Fibroblast of peridontal ligament (primary cell): ENCODE data around the gene NBDY.

Experiments
- DNase-seq: peaks from one replicate; pipeline ENCODE4 v3.0.0-alpha.2; 2010; ENCODE audit errors: extremely low read depth

Gene NBDY

DNA sequence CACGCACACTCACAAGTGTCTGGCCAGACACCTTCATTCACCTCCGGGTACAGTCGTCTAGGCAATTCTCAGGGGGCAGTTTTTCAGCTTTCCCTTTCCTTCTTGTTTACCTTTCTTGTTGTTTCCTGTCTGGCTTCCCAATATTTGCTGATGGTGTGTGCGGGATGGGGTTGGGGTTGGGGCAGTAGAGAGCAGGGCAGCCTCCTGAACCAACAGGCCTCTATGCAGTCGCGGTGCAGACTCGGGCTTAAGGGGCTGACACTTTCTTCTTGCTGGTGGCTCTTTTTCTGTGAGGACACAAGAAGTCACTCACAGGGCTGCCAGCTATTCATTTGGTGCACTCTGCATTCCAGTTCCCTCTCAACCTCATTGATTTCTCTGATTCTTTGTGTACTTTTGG, 56.4 kb downstream of the NBDY start:
- DNase-seq, result no peak

DNA sequence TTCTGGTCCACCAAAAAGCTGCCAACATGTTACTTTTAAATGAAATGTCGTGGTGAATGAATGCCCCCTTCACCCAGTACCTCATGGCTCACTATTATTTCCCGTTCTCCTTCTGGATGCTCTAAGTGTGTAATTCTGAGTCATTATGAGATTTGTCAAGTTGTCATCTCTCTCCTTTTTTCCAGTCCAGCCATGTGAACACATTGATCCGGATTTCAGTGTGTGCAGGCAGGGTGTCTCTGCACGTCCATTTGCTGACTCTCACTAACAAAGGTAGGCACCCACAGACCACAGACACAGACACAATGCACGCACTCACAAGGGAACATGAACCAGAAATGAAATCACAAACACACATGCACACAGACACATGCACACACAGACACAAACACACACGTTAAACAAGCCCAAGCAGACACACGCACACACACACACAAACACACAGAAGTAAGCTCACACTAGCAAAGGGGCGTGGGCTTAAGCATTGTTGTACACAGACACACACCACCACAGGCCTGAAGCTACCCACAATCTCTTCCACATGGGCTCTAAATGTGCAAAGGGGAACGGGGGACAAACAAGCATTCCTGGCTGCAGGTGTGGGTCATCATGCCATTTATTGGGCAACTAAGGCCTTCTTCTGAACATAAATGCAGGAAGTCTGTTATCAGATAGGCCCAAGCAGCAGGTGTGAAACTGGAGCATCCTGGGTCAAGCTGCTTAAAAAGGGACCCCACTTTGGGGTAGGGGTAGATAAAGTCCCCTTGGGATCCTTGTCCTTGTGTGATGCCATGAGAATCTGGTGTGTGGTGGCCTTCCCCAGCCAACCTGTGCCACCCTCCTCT, 58.1 kb downstream of the NBDY start:
- no peak for DNase-seq

DNA sequence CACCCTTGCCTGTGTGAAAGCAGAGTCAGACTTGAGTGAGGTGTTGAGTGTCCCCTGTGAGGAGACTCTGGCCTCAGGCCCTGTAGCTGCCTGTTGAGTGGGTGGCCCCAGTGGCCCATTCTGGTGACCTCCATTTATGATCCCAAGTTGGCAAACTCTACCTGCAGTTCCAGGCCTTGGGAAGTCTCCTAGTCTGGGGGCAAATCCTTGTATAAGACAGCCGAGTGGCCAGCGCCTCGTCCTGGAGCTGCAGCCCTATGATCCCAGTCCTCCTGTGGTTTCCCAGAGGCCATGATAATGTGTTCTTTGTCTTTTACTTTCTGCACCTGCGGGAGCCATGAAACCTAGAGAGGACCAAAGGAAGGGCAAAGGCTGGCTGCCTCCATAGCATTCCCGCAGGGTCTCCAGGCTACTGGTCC, 58.7 kb downstream of the NBDY start:
- no peak for DNase-seq

DNA sequence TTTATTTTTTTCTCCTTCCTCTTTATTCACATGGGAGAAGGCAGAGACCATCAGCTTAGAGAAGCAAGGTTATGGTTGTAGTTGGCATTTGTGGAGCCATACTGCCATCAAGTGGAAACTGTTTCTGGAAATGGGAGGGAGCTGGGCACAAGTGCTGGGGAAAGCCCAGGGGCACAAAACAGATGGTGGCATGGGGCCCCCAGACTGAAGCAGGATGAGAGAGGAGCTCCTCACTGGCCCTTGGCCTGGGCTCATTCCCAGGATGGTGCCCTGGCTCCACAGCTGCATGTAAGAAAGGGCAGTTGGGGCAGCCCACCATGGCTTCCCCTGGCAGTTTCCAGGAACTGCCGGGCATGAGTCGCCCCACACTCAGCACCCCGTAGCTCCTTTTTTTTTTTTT, 59.2 kb downstream of the NBDY start:
- no peak for DNase-seq

DNA sequence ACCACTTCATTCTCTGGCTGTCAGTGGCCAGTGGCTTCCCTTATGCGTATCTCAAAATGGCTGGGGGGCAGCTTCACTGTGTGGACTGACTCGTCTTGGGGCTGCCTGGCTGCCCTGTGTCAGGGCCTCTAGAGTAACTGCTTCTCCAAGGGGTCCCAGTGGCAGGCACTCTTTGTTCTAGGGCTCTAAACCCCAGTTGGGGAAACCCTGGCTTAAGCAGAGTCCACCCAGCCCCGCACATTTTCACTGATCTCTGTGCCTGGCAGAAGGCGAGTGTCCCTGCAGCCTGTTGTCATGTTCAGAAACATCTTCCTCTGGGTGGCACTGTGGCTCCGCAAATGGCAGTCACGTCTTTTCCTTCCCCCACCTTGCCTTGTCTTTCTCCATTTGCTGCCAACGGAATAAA, 59.7 kb downstream of the NBDY start:
- DNase-seq, result peak; percentile 45

DNA sequence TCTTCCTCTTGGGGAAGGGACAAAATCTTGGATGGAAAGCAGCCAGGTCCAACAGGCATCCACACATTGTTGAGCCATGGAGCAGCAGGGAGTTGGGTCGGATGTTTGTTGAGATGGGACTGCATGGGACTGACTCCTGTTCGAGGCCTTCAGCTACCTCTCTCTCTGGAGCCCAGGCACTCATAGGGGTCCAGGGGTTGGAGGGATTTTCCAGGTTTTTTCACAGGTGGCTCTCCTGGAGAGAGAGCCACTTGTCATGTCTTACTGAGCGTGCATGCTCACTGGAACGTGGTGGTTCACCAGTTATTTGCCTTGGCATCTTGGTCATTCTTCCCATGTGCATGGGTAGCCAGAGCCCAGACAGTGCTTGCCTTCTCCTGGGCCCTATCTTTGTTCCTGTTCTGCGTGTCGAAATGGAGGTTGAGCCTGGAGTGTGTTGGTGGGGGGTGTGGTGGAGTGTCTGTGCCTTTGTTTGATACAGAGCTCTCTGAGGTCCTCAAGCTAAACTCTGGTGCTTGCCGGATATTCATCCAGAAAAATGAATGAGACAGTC, 60.6 kb downstream of the NBDY start:
- DNase-seq, result no peak

DNA sequence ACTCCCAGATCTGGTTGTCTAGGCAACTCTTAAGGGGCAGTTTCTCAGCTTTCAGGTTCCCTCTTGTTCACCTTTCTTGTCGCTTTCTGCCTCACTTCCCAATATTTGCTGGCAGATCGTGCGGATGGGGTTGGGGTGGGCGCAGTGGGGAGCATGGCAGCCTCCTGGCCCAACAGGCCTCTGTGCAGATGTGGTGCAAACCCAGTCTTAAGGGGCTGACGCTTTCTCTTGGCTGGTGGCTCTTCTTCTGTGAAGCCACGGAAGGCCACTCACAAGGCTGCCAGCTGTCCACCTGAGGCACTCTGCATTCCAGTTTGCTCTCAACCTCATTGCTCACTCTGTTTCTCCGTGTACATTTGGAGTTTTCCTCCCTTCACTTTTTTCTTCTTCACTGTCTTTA, 61.7 kb downstream of the NBDY start:
- DNase-seq, result no peak

DNA sequence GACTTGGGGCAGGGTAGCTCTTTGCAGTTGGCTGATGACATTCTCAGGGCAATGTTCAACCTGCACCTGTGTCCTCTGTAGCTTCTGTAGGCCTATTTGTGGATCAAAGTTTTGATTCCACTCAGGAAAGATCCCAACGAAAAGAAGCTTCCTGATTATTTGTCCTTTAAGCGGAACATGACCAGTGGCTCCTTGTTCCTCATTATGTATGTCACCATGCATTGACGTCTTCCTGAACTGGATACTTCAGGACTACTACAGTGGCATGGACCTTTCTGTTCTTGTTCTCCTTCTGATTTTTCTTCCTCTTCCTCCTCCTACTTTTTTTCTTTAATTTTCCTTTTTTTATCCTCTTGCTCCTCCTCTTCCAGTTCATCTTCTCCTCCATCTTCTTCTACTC, 62.4 kb downstream of the NBDY start:
- no peak for DNase-seq

DNA sequence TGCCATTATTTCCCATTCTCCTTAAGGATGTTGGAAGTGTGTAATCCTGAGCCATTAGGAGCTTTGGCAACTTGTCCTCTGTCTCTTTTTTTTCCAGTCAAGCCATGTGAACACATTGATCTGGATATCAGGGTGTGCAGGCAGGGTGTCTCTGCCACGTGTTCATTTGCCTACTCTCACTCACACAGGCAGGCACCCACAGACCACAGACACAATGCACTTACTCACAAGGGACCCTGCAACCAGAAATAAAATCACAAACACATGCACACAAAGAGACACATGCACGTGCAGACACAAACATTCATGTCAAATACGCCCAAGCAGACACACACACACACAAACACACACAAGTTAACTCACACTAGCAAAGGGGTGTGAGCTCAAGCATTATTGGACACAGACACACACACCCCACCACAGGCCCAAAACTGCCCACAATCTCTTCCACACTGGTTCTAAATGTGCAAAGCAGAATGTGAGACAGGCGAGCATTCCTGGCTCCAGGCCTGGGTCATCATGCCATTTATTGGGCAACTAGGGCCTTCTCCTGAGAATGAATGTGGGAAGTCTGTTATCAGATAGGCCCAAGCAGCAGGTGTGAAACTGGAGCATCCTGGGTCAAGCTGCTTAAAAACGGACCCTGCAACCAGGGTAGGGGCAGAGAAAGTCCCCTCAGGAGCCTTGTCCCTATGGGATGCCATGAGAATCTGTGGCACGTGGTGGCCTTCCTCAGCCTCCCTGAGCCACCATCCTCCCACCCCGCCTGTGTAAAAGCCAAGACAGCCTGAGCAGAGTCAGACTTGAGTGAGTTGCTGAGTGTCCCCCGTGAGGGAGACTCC, 63.4 kb downstream of the NBDY start:
- DNase-seq, result no peak

DNA sequence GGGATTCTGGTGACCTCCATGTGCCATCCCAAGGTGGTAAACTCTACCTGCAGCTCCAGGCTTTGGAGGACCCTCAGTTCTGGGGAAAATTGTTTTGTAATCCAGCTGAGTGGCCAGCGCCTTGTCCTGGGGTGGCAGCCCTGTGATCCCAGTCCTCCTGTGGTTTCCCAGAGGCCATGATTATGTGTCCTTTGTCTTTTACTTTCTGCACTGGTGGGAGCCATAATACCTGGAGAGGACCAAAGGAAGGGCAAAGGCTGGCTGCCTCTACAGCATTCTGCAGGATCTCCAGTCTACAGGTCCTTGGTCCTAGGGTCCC, 64.0 kb downstream of the NBDY start:
- no peak for DNase-seq

DNA sequence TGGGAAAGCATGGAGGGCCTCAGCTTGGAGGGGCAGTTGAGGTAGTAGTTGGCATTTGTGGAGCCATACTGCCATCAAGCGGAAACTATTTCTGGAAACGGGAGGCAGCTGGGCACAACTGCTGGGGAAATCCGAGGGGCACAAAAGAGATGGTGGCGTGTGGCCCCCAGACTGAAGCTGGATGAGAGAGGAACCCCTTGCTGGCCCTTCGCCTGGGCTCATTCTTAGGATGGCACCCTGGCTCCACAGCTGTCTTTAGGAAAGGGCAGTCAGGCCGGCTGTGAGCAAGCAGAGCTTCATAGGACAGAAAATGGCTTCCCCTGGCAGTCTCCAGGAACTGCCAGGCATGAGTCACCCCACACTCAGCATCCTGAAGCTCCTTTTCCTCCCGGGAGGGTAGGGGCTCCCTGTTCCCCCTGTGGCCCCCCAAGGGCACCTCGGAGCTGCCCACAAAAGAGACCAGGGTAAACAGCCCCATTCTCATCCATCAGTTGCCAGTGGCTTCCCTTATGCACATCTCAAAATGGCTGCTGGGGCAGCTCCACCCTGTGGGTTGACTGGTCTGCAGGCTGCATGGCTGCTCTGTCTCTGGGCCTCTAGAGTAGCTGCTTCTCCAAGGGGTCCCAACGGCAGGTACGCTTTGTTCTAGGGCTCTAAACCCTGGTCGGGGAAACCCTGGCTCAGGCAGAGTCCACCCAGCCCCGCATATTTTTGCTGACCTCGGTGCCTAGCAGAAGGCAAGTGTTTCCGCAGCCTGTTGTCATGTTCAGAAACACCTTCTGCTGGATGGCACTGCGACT, 64.7 kb downstream of the NBDY start:
- no peak for DNase-seq

DNA sequence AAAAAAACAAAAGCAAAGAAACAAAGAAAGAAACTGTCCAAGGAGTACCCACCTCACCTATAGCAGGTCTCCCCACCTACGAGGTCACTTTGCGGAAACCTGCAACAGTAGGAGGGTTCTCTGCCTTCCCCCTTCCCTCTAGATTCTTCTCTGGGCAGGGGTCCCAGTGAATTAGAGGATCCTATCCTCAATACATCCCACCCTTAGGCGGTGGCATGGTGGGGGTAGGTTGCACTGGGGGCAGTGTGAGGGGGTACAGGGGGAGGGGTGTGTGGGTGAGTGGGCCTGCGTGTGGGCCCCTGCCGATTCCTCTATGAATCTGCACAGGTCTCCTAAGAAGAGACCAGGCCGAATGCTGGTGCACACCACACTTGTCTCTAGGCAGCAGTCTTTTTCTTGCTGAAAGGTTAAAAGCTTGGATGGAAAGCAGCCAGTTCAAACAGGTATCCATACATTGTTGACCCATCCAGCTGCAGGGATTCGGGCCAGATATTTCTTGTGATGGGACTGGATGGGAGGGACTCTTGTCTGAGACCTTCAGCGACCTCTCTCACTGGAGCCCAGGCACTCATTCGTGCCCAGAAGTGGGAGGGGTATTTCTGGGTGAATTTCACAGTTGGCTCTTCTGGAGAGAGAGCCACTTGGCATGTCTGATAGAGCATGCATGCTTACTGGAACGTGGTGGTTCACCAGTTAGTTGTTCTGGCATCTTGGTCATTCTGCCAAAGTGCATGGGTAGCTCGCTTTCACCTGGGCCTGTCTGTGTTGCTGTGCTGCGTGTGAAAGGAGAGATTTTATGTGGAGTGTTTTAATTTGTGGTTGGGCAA, 65.6 kb downstream of the NBDY start:
- DNase-seq, result no peak

DNA sequence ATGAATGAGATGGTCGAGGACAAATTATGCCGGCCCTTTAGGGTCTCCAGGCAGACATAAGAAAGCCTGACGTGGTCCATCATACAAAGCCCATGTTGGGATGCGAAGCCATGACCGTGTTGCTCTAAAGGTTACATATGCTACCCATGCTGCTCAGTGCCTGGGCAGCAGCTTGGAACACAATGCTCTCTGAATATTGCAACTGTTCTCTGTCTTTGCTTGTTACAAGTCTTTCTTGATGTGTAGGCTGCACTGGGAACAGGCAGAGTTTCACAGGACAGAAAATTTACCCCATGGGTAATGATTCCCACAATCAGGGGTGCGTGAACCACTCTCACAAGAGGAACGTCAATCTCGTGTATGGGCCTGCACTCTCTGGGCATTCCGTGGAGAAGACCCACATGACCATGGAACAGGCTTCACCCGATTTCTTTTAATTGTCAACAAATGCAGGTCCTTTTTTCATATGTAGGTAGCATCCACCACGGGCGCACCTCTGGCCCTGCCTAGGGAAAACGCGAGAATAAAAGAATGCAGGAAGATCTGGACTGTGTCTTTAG, 66.3 kb downstream of the NBDY start:
- no peak for DNase-seq

DNA sequence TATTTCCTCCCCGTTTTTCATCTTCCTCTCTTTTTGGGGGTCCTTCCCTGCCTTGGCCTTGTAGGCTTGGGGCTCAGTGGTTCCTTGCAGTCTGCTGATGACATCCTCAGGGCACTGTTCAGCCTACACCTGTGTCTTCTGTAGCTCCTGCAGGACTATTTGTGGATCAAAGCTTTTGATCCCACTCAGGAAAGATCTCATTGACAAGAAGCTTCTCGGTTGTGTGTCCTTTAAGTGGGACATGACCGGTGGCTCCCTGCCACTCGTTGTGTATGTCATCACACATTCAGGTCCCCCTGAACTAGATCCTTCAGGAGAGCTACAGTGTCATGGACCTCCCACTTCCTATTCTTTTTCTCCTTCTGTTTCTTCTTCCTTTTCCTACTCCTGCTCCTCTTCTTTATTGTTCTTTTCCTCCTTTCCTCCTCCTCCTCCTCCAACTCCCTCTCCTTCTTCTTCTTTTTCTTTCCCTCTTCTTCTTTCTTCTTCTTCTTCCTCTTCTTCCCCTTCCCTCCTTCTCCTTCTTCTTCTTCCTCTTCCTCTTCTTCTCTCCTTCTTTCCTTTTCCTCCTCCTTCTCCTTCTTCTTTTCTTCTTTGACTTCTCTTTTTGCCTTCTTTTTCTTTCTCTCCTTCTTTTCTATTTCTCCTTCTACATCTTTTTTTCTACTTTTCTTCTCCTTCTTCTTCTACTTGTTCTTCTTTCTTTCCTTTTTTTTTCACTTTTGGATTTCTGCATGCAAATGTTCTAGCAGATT, 67.8 kb downstream of the NBDY start:
- no peak for DNase-seq

DNA sequence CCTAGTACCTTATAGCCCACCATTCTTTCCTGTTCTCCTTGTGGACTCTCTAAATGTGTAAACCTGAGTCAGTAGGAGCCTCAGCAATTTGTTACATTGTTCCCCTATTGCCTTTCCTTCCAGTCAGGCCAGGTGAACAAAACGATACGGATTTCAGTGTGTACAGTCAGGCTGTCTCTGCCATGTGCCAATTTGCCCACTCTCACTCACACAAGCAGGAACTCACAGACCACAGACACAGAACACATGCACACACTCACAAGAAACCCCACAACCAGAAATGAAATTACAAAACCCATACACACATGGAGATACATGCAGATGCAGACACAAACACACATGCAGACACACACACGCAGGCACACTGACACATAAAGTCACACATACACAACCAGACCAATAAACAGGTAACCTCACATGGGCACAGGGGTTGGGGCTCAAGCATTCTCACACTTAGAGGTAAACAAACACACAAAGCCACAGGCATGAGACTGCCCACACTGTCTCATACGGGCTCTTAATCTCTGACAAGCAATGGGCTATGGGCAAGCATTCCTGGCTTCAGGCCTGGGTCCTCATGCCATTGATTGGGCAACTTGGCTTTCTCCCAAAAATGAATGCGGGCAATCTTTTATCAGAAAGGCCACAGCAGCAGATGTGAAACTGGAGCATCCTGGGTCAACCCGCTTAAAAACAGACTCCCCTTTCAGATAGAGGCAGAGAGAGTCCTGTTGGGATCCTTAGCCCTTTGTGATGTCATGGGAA, 68.7 kb downstream of the NBDY start:
- peak; percentile 59 for DNase-seq

DNA sequence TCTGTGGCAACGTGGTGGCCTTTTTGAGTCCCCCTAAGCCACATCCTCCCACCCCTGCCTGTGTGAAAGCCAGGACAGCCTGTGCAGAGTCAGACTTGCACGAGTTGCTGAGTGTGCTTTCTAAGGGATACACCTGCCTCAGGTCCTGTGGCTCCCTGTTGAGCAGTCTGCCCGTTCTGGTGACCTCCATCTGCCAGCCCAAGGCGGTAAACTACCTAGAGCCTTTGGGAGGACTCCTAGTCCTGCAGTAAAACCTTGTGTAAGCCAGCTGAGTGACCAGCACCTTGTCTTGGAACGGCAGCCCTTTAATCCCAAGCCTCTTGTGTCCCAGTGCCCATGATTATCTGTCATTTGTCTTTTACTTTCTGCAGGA, 69.3 kb downstream of the NBDY start:
- no peak for DNase-seq

DNA sequence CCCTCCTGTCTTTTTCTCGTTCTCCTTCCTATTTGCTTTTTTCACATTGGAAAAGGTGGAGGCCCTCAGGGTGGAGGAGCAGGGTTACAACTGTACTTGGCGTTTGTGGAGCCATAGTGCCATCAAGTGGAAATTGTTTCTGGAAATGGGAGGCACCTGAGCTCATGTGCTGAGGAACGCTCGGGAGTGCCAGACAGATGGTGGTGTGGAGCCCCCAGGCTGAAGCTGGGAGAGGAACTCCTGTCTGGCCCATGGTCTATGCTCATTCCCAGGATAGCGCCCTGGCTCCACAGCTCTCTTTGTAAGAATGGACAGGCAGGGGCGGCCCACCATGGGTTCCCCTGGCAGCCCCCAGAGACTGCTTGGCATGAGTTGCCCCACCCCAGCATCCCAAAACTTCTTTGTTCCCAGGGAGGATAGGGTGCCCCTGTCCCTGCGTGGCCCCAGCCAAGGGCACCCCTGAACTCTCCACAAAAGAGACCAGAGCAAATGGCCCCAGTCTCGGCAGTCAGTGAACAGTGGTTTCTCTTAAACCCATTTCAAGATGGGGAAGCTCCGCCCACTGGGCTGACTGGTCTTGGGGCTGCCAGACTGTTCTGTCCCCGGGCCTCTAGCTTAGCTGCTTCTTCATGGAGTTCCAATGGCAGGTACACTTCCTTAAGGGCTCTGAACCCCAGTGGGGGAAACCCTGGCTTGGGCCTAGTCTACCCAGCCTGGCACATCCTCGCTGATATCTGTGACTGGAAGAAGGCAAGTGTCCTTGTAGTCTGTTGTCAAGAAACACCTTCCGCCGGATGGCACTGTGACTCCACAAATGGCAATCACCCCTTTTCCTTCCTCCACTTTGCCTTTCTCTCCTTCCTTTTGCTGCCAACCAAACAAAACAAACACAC, 70.1 kb downstream of the NBDY start:
- DNase-seq, result no peak

DNA sequence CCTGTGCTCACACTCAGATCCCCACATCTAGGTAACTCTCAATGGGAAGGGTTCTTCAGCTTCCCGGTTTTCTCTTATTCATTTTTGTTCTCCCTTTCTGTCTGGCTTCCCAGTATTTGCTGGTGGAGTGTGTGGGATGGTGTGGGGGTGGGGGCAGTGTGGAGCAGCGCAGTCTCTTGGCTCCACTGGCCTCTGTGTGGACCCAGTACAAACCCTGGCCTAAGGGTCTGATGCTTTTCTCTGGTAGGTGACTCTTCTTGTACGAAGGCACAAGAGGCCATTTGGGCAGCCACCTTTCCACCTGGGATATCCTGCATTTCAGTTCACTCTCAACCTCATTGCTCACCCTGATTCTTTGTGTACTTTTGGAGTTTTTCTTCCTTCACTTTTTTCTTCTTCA, 71.3 kb downstream of the NBDY start:
- no peak for DNase-seq
